Activated CD4-positive, alpha-beta T cell treated with anti-CD3 and anti-CD28 coated beads, Interleukin-2, Interleukin-6, amounts not matched to agents 100 ng/mL and 50 ng/mL, durations not matched to agents 16 hours and 8 hours (primary cell): Measurements from ENCODE around the gene SGSH.

Experiments used
- DNase-seq: peaks from one replicate; pipeline ENCODE4 v3.0.0-alpha.2; 2020

SGSH gene

DNA sequence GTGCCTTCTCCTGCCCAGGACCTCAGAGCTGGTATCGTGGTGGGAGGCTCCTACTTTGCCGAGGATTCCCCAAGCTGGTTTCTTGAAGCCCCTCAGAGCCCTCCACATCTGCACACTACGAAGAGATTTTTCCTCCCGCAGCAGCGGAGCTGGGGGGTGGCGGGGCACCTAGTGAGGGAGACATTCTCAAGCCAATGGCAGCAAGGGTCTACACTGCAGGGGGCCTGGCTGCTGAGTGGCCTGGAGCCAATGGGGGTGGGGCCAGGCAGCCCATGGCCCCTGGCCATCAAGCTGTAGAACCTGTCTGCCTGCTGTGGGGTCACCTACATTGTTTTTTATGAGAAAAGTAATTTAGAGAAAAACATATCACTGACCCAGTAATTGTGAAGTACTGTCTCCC is 5.1 kb upstream of the SGSH start:
- DNase-seq = no peak

- no peak for DNase-seq
Measured at GRCh38 chr17:80224683-80225082, 4.5 kb upstream of the SGSH start.

DNA sequence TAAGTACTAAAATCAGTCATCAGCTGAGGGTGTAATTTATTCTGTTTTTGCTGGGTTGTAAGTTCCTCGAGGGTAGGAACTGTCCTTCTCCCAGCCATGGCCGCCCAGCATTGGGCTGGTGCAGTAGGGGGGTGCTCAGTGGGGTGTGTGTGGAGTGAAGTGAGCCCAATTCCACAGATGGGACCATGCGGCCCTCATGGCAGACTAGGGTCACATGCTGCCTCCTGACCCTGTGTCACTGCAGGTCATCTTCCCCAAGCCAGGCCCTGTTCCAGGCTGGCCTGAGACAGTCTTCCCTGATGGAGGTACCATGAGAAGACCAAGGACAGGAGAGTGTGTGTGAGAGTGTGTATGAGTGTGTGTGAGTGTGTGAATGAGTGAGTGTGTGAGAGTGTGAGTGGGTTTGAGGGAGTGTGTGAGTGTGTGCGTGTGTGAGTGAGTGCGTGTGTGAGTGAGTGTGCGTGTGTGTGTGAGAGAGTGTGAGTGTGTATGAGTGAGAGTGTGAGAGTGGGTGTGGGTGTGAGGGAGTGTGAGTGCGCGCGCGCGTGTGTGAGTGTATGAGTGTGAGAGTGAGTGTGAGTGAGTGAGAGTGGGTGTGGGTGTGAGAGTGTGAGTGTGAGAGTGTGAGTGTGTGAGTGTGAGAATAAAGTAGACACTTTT is 3.8 kb upstream of the SGSH start:
- DNase-seq = no peak

DNA sequence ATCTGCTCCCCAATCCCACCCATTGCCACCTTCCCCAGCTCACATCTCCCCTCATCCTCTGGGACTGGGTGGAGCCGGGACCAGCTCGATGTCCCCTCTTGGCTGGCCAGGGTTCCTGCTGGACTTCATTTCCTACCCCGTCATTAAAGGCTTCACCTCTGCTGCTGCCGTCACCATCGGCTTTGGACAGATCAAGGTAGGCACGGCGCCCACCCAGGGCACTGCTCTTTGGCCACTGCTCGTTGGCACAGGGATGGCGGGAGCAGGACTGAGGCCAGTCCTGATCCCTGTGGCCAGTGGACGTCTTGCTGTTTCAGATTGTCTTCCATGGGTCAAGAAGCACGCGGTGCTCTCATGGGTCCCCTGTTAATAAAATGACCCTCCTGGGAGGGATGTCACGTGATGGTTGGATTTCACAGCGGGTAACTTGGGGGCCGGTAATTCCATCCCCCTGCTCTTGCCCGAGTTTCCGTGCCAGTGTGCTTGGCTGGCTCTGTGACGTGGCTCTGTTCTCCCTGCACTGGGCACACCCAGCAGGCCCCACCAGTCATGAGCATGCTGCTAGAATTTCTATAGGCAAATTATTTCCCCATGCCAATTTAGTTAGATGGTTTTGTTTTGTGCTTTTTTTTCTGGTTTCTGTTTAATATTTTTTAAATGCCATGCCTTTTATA is 3.1 kb upstream of the SGSH start:
- no peak for DNase-seq

- DNase-seq = no peak
Measured at GRCh38 chr17:80222376-80223141, 2.4 kb upstream of the SGSH start.

DNA sequence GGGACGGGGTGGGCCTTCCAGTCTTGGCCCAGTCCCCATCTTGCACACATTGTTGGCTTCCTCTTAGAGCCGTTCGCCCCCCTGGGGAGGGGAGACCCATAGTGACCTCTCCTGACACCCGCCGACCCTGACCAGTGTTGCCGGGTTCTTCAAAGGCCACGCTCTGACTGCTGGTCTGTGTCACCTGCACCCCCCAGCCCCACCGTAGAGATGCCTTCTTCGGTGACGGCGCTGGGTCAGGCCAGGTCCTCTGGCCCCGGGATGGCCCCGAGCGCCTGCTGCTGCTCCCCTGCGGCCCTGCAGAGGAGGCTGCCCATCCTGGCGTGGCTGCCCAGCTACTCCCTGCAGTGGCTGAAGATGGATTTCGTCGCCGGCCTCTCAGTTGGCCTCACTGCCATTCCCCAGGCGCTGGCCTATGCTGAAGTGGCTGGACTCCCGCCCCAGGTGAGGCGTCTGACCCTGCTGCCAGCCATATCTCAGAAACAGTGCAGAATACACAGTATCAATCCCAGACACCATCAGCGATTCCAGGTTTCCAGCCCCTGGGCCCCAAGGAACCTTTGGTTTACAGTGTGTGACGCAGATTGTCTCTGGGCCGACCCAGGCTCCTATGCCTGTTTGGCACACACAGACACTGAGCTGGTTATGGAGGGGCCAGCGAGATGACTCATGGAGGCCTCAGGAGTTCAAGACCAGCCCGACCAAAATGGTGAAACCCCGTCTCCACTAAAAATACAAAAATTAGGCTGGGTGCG is 1.4 kb upstream of the SGSH start:
- DNase-seq = no peak

- DNase-seq = no peak
Measured at GRCh38 chr17:80220736-80221215, 643 bp upstream of the SGSH start.

GRCh38 chr17:80219763-80220053 is 425 bp downstream of the SGSH start:
- DNase-seq = no peak

- peak; percentile 91 for DNase-seq
Measured at GRCh38 chr17:80219013-80219762, 945 bp downstream of the SGSH start.

DNA sequence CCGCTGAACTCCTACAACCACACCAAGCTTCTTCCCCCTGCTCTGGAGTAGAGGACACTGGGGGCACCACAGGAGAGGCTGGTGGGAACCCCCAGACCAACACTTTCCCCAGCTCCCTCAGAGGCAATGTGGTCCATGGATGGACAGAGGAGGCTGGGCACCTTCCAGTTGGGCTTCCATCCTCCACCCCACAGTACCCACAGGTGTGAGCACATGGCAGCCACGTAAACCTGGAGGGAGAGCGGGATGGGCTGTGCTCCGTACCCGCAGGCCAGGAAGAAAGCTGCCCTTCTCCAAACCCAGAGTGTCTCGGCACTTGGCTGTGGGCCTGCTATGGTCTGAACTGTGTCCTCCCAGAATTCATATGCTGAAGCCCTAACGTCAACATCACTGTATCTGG is 1.7 kb downstream of the SGSH start:
- DNase-seq = no peak

DNA sequence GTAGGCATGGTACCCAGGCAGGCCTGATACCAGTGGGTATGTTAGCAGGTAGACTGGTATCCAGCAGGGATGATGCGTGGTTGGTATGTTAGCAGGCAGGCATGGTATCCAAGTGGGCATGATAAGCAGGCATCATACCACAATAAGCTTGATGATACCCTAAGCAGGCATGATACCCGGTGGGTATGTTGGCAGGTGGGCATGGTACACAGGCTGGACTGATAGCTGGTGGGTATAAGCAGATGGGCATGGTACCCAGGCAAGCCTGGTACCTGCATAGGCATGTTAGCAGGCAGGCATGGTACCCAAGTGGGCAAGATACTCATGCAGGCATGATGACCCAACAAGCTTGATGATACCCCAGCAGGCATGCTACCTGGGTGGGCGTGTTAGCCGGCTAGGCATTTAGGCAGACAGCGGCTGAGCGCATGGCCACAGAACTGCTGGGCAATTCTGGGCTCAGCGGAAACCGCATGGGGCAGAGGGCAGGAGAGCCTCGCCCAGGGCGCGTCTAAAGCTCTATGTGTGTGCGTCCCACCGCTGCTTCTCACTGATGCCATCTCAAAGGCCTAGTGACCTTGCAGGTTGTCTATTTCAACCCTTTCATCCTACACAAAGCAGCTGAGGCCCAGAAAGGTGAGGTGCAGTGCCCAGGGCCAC is 2.3 kb downstream of the SGSH start:
- DNase-seq = no peak

GRCh38 chr17:80216473-80217456 is 3.4 kb downstream of the SGSH start:
- no peak for DNase-seq

- no peak for DNase-seq
Measured at GRCh38 chr17:80214878-80215210, 5.3 kb downstream of the SGSH start.

DNA sequence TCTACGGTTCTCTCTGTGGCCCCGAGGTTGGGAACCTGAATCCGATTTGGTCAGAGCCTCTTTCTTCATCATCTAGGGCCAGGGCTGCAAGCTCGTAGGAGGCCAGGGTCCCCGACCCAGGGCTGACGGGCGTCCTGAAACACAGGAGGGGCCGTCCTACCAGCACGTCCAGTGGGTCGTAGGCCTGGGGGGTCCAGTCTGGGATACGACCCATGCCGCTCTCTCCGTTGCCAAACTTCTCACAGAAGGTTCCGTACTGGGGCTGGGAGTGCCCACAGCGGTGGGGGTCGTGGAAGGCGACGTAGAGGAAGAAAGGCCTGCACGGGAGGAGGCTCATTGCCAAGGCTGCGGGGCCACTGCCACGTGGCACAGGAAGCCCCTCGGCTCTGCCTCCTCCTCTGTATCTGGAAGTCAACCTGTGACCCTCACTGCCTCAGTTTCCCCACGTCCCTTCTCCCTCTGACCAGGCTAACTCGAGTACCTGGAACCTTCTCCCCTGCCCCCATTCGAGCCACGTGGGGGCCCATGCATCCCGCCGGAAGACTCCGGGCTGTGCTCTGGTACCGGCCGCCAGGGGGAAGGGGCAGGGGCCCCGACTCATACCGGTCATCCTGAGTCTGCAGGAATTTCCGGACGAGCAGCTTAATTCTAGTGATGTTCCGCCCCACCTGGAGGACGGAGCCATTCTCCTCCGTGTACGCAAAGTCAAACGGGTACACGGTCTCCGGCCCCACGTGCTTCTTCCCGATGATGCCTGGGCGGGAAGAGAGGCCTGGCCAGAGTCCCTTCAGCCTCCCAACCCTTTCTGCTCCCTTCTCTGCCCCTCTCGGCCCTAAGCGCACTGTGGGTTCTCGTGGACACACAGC is 5.9 kb downstream of the SGSH start:
- no peak for DNase-seq

- DNase-seq = no peak
Measured at GRCh38 chr17:80213643-80213975, 6.5 kb downstream of the SGSH start.

GRCh38 chr17:80212962-80213642 is 7.0 kb downstream of the SGSH start:
- no peak for DNase-seq

- DNase-seq = no peak
Measured at GRCh38 chr17:80212511-80212910, 7.6 kb downstream of the SGSH start.

- no peak for DNase-seq
Measured at GRCh38 chr17:80212109-80212508, 8.0 kb downstream of the SGSH start.

GRCh38 chr17:80210348-80211108 is 9.6 kb downstream of the SGSH start:
- no peak for DNase-seq
